ENCODE results near the gene MMP10.

The MMP10 gene

DNA sequence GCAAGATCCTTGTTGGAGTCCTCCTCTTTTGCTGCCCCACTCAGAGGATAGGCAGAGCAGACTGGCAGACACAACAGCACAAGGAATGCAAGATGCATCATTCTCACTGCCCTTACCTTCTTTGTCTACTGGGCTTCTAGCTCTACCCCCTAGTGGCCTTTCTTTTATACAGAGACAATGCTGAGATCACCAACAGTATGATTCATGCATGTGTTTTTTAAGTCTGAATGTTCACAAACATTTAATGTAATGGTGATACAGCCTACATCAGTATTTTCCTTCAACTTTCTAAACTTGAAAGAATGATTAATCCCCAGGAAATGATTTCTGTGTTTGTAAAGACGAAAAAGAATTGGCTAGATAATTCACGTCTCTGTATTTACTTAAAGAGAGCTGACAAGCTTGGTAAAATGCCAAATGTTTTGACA, at the start of gene MMP10:
Gene MMP10, minus strand, starts transcription at position 138 of the 428 bp plus-strand sequence. Its CDS starts 37 bp downstream, at position 101.
- no peak for DNase-seq (ENCODE audit: low read depth)

DNA sequence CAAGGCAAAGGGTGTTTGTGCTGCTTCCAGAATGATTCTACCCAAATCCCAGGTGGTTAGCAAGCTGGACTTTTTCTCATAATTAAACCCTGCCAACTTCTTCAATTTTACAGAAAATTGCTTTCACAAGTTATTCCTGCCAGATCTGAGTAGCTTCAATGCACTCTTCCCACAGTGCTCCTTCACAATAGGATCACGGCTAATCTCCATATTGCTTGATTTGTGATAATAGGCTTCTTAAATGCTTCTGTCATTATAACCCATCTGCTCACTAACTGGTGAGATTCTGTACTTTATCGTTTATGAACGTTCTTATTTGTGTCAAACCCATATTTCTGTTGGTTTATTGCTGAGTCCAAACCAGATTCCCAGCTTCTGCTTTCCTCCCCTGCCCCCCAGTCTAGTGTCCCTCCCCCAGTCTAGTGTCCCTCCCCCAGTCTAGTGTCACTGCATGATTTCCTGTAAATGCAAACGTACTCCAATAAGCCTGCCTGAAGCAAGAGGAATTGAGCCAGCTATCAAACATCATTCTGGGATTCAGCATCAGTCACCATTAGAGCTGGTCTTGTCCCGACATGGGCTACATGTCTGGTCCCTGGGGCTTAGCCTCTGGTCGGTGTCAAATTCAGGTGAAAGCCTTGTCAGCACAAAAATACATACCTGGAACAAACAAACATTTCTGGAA, 49.0 kb upstream of the MMP10 start:
- no peak for DNase-seq (ENCODE audit: low read depth)

DNA sequence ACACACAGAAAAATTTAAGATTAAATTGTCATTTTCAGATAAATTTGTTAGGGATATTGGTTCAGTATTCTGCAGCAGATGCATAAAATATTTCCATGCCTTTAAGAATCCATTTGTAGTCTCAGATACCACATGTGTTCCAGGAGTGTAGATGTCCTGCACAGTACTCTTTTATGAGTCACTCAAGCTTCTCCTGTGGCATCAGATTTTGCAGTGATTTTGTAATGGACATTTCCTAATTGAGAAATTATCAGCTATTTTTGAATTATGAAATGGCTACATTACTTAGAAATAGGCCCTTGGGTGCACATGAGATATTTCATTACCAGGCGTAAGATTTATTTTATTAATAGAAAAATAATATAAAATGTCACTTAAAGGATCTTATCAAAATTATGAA, 44.1 kb upstream of the MMP10 start:
- DNase-seq (ENCODE audit: low read depth), result no peak

DNA sequence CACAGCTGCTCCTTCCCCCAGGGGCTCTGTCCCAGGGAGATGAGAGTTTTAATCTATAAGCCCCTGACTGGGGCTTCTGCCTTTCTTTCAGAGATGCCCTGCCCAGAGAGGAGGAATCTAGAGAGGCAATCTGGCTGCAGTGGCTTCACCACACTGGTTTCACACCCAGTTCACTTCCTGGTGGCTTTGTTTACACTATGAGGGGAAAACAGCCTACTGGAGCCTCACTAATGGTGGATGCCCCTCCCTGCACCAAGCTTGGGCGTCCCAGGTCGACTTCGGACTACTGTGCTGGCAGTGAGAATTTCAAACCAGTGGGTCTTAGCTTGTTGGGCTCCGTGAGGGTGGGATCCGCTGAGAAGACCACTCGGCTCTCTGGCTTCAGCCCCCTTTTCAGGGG, 39.1 kb upstream of the MMP10 start:
- DNase-seq (ENCODE audit: low read depth), result no peak

DNA sequence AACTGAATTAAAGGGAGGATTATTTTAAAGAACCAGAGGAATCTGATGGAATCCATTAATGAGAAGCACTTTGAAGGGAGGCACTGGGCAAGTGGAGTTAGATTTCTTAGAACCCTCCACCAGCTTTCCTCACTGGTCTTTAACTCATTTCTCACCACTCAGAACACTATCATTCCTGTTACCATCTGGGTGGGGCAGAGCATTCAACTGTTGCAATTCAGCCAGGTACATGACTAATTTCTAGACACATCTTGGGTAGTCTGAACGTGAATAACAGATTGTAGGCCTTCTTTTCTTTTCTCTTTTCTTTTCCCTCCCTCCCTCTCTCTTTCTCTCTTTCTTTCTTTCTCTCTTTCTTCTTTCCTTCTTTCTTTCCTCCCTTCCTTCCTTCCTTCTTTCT, 33.1 kb upstream of the MMP10 start:
- DNase-seq (ENCODE audit: low read depth), result no peak

DNA sequence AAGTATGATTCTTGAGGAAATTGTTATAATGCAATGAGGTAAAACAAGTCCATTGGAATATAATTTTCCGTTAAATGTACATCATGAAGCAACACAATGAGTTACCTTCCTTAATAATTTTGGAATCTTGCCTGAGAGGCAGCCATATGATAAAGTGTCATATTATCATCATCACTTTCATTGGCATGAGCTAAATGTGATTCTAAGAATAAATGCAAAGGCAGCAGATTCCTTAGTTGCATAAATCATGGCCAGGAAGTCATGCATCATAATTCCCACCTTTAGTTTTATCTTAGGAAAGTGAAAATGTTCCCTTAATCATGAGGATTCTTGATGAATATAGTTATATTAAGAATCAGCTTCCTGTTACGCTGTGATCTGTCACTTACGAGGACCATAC, 31.8 kb upstream of the MMP10 start:
- DNase-seq (ENCODE audit: low read depth), result no peak

DNA sequence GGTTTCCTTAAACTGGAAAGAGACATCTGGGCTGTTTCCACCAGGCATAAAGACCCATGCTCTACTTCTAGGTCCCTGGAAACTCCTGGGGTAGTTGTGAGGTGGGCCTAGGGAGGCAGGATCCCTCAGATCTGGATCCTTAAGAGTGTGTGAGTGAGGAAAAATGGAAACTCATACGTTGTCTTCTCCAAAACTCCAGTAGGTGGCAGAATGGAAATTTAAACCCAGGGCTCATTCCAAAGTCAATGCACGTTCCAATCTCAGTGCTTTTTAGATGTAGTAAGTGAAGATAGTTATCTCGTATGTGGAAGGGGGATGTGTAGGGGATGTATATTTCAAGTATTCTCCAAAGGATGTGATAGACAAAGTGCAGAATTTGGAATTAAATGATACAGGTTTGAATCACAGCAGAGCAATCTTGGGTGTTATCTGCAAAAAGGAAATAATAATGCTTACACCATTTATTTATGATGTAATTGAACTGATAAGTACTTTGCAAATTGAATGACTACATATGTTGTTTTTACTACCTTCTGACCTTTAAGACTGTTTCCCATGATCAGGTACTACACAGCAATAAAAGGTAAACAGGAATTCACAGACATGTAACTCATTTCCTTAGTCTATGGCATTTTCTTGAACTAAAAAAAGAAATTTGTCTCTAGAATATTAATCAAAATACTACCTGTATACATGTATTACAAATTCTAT, 30.7 kb upstream of the MMP10 start:
- no peak for DNase-seq (ENCODE audit: low read depth)

DNA sequence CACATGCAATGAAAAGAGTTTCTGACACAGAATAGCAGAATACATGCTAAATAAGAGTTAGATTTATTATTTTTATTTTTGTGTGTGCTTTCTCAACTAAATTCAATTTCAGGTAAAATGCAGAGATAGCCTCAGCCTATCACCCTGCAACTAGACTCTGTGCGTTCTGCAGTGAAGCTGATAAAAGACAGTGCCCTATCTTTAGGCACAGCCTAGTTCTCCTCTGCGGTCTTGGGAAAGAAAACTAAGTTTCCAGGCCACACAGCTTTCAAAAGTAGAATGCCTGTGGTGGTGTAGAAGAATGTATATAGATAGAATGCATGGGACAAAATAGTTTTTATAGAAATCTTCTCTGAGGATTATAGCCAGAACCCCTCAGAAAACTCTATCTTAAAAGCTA, 29.5 kb upstream of the MMP10 start:
- no peak for DNase-seq (ENCODE audit: low read depth)

DNA sequence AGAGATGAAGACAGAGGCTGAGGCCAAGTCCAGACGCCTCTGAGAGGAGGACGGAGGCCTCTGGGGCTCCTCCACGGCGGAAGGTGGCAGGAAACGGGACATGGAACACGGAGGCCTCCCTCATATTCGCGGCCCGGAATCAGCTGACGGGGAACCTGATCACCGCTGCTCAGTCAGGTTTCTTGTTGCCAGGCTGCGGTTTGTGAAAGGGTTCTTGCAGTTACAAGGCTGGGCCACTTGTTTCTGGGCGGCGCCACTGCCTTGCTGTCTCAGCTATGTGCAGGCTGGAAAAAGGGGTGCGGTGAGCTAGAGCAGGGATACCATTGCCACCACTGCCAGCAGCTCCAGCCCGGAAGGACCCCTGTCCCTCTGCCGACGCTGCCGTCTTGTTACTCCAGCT, 27.5 kb upstream of the MMP10 start:
- DNase-seq (ENCODE audit: low read depth), result no peak

DNA sequence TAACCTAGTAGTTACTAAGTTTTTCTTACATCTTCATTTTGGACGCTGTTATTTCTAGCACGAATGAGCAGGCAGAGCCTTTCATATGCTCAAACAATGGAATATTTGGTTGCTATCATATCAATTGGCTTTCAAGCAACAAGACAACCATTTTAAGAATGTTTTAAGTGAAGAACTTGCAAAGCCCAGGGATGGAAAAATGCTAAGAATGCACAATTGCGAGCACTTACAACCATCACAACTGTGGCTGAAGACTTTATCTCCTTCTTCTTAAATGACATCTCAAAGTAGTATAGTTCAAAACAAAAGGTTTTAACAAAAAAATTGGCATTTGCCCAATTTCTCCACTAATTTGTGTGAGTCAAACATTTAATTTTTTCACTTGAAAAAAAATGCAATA, 25.9 kb upstream of the MMP10 start:
- no peak for DNase-seq (ENCODE audit: low read depth)

DNA sequence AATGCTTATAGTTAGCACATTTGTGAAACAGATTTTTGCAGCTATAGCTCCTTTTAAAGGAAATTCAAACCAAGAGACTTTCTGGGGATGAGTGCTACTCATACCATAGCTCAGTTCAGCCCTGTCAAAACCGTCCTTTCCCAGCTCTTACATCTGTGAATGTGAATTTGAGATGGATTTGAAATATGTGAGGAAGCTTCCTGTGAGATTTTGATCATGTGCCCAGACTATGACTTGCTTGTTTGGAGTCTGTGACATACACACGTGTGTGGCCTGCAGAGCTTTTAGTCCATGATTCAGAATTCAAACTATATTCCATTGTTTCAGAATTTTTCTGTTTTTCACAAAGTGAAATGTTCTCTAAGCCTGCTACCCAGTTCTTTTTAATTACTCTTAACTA, 21.9 kb upstream of the MMP10 start:
- DNase-seq (ENCODE audit: low read depth), result no peak

DNA sequence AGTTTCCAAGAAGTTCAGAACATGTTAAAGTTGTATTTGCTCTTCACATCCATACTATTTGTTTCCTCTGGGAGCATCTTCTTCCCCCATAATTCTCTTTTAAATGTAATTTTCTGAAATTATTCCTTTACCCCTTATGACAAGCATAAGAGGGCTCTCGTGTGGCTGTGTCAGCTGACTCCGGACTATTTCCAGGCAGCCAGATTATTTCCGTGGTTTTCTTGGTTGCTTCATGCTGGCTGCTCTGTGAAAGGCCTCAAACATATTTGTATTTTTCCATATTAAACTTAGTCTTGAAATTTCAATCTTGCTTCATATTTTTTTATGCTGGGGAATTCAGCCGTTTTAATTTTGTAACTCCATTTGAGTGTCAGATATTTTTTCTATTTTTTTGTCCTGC, 20.3 kb upstream of the MMP10 start:
- no peak for DNase-seq (ENCODE audit: low read depth)

DNA sequence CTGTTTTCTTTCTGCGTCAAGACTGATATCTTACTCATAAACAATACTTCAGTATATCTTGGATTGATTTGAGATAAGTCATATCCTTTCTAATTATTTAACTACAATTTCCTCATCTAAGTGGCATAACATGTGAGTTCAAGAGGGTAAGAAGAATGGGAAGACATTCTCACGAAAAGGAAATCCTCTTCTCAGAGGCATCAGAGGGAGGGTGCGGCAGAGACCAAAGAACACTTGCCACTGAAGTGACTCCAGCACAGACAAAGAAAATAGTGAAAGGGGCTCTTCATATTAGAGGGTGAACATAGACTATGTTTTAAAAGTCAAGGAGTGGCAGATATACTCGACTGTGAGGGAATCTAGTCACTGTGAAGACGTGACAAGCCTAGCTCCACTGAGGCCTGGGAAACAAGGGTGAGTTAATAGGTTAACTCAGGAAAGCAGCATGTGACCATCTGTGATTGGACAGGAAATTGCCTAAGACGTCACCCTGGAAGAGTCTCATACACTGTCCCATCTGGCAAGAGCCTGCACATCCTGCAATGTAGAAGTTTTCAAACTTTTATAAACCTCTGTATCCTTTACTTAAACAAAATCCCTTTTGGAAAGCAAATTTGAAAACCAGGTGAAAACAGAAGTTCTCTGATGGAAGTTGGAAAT, 19.4 kb upstream of the MMP10 start:
- DNase-seq (ENCODE audit: low read depth), result no peak

DNA sequence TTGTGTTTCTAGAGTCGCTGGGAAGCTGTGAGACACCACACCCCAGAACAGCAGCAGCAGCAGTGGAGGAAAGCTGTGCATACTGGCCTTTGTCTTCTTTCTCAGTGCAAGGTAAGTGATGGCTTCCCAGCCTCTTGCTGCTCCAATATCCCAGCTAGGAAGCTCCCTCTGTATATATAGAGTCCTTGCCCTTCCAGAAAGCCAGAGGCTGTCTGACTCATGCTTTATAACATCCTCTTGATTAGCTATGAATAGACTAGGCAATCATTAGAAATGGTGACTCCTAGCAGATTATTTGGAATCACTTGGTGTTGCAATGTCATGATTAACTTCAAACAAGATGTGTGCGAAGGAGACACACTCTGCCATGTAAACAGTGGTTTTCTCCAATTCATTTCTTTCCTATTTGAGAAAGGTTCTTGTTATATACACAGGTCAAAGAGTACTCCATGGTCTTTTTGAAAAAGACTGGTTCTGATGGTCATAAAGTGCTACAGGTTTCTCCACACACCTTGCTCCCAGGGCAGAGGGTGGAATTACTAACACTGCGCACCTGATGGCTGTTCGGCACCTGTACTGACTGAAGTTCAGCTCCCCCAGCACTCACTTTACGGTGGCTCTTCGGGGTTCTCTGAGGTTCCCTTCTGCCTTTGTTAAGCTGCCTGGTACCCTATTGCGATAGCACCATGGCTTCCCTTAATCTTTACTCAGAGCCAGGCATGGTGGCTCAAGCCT, 17.8 kb upstream of the MMP10 start, which contains the start of gene MMP1:
Gene MMP1, minus strand, starts transcription at position 149 of the 735 bp plus-strand sequence. Its CDS starts 68 bp downstream, at position 81.
- no peak for DNase-seq (ENCODE audit: low read depth)

DNA sequence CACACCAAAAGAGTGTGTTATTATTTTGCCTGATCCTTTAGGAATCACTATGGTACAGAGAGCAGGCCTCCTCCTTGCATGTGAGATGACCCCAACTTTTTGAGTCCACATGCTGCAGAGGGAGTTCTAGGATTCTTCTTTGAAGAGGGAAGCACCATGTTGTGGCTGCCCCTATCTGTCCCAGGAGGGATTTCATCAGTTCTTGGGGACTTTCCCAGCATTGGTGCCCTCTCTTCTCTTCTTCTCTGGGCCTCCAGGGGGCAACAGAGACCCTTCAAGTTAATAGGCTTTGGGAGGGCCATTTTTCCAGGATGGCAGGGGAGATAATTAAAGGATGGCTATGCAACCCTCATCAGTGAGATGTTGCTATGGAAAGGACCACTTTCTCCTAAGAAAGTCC, 14.0 kb upstream of the MMP10 start:
- DNase-seq (ENCODE audit: low read depth), result no peak

DNA sequence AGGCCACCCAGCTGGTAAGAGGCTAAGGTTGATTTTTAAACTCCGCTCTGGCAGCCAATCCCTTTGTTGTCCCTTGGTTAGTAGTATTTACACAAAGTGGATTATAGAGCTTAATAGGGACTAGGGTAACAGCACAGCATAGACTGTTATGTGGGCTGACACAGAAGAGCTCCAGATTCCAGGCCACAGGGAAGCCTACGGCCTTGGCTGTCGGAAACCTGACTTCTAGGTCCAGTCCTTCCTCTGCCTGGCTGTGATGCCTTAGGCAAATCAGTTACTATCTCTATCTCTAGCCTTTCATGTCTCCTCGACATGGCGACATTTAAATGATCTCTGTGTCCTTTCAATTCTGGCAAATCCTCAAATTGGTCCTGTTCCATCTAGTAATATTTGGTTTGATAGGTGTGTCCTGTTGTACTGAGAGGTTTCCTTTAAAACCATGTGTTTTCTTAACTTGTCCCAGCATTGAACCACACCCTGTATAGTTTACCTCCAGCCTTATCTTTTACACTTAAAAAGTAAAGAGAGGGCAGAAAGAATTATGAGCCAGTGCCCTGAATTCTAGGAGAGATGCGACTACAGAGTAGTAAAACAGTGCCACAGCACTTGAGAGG, 13.4 kb upstream of the MMP10 start:
- no peak for DNase-seq (ENCODE audit: low read depth)

DNA sequence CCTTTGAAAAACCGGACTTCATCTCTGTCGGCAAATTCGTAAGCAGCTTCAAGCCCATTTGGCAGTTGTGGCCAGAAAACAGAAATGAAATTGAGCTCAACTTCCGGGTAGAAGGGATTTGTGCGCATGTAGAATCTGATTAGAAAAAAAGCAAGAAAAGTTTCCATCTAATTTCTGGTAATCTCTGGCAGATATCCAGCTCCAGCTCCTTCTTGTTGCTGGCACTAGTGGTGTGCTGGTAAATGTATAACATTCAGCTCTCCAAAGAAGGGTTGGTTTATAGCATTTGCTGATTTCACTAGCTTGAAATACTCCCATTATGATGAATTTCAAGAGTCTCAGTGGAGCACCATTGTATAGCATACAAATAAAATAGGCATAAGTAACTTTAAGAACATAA, 12.2 kb upstream of the MMP10 start:
- DNase-seq (ENCODE audit: low read depth), result no peak

DNA sequence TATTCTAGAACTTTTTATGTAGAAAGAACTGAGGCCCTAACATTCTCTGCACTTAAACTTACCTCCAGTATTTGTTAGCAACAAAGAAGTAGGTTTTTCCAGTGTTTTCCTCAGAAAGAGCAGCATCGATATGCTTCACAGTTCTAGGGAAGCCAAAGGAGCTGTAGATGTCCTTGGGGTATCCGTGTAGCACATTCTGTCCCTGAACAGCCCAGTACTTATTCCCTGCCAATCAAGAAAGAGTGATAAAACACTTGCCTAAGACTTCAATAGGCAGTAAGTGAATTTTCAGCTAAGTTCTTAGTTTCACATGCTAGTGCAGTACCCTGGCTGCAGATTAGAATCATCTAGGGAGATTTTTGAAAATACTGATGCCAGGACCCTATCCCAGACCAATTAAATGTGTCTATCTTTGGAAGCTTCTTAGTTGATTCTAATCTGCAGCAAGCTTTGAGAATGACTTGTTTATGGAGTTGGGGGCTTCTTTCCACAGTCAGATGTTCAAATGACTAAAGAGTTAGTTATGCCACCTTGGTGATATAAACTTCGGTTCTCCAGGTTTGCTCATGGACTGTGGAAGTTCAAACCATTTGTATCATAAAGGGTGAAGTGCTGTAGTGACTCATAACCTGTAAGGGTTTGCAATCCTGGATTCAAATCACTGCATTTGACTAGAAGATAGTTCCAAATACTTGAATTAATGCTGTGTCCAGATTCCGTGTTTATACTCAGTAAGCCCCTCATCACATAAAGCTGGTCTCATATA, 11.0 kb upstream of the MMP10 start:
- DNase-seq (ENCODE audit: low read depth), result no peak

DNA sequence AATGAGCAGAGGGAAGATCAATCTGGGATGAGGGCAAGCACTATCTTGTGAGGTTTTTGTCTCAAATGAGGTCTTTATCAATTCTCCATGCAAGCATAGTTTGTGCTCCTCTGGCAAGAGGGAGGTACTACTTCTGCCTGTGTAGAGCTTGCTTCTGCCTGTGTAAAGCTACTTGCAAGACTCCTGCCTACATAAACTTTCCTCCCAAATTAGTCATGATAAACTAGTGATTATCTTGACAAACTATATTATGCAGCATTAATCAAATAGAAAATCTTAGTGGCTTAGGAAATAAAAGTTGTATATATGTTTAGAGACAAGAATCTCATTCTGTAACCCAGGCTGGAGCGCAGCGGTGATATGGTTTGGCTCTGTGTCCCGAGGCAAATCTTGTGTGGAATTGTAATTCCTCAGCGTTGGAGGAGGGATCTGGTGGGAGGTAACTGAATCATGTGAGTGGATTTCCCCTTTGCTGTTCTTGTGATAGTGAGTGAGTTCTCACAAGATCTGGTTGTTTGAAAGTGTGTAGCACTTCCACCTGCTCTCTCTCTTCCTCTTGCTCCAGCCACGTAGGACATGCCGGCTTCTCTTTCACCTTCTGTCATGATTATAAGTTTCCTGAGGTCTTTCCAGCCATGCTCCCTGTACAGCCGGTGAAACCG, 8.0 kb upstream of the MMP10 start:
- no peak for DNase-seq (ENCODE audit: low read depth)

DNA sequence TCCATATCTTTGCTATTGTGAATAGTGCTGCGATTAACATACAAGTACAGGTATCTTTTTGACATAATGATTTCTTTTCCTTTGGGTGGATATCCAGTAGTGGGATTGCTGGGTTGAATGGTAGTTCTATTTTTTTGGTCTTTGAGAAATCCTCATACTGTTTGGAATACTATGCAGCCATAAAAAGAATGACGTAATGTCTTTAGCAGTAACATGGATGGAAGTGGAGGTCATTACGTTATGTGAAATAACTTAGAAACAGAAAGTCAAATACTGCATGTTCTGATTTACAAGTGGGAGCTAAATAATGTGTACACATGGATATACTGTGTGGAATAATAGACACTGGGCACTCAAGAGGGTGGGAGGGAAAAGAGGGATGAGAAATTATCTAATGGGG, 4.0 kb upstream of the MMP10 start:
- DNase-seq (ENCODE audit: low read depth), result no peak

DNA sequence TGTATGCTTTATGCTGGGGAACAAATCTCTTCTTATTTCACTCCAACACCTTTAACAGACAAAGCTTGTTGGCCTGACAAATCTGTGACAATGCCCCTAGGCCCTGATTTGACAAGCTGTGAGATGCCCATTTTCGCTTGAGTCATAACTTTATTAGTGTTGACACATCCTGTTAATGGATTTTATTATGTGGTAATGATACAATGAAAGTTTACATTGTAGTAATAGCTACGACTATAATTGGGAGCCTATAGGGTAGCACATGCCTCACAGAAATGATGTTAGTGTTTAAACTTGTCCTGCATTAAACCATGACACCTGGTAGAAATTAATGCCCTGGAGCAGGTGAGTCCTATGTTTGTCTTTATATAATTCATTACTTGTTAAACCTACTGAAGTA, 3.3 kb upstream of the MMP10 start:
- no peak for DNase-seq (ENCODE audit: low read depth)
